ELR (cell line): ENCODE results near the gene PRF1.

ENCODE experiments used
- DNase-seq: peaks from one replicate; pipeline ENCODE4 v3.0.0-alpha.2; 2015; ENCODE audit warnings: low read depth

Gene PRF1

GRCh38 chr10:70576803-70577517, 25.6 kb downstream of the PRF1 start:
- peak; percentile 46 for DNase-seq

GRCh38 chr10:70575874-70576802, 26.4 kb downstream of the PRF1 start:
- DNase-seq, result peak; percentile 46

- DNase-seq, result no peak
Measured at GRCh38 chr10:70575486-70575873, 27.1 kb downstream of the PRF1 start.

GRCh38 chr10:70573599-70574506, 28.7 kb downstream of the PRF1 start:
- no peak for DNase-seq

- DNase-seq, result no peak
Measured at GRCh38 chr10:70571636-70572439, 30.7 kb downstream of the PRF1 start.

GRCh38 chr10:70571236-70571635, 31.3 kb downstream of the PRF1 start:
- DNase-seq, result no peak

GRCh38 chr10:70568781-70569495, 33.6 kb downstream of the PRF1 start:
- DNase-seq, result no peak

- DNase-seq, result no peak
Measured at GRCh38 chr10:70568113-70568512, 34.4 kb downstream of the PRF1 start.

- no peak for DNase-seq
Measured at GRCh38 chr10:70567603-70568002, 34.9 kb downstream of the PRF1 start.

GRCh38 chr10:70566515-70567290, 35.8 kb downstream of the PRF1 start:
- DNase-seq, result no peak

- no peak for DNase-seq
Measured at GRCh38 chr10:70565556-70566514, 36.7 kb downstream of the PRF1 start.

GRCh38 chr10:70564901-70565351, 37.6 kb downstream of the PRF1 start:
- DNase-seq, result no peak

- DNase-seq, result no peak
Measured at GRCh38 chr10:70564113-70564725, 38.3 kb downstream of the PRF1 start.

- no peak for DNase-seq
Measured at GRCh38 chr10:70563230-70563629, 39.3 kb downstream of the PRF1 start.

GRCh38 chr10:70562036-70562755, 40.3 kb downstream of the PRF1 start:
- DNase-seq, result no peak

- no peak for DNase-seq
Measured at GRCh38 chr10:70561558-70561957, 41.0 kb downstream of the PRF1 start.

GRCh38 chr10:70561070-70561469, 41.5 kb downstream of the PRF1 start:
- DNase-seq, result no peak
